CD14-positive monocyte (primary cell): ENCODE results near the gene NELFA. TPM values are rescaled to one million over a fixed set of nuclear protein-coding genes. Genes with fewer than 3 reads are reported as not detected.

Experiments used
- DNase-seq, 3 donors: peaks; one replicate each; pipeline ENCODE4 v3.0.0-alpha.2; 2011 to 2022
- H2AFZ ChIP-seq: 2 replicates; pipeline ENCODE4 v1.6.0; 2012; ENCODE audit warnings: mild to moderate bottlenecking, low read depth, low read length, inconsistent platforms; ENCODE audit not compliant: insufficient read depth, poor library complexity, severe bottlenecking
- H3K27ac ChIP-seq, 2 donors: 1 replicate in 1 of 2; 2 replicates in 1 of 2; pipeline ENCODE4 v1.5.1; 2012 to 2013; ENCODE audit warnings: low read length in 2 of 2, control low read depth in 1 of 2, inconsistent platforms in 1 of 2, low read depth in 1 of 2, mild to moderate bottlenecking in 1 of 2
- H3K27me3 ChIP-seq, 2 donors: one replicate each; pipeline versions ENCODE4 v1.6.0 to v1.6.1; 2011 to 2013; ENCODE audit warnings: low read length in 2 of 2; ENCODE audit not compliant: control insufficient read depth in 2 of 2, insufficient read depth in 2 of 2
- H3K36me3 ChIP-seq, 2 donors: replicated peaks in 1 of 2; 1 replicate in 1 of 2; 2 replicates in 1 of 2; pipeline versions ENCODE4 v1.5.1 to v1.6.1; 2012 to 2013; ENCODE audit warnings: low read length in 2 of 2, control low read depth in 1 of 2, inconsistent platforms in 1 of 2, mild to moderate bottlenecking in 1 of 2; ENCODE audit not compliant: insufficient read depth in 2 of 2, control insufficient read depth in 1 of 2
- H3K4me1 ChIP-seq, 2 donors: 1 replicate in 1 of 2; 2 replicates in 1 of 2; pipeline versions ENCODE4 v1.5.1 to v1.6.1; 2012 to 2013; ENCODE audit warnings: low read length in 2 of 2, control low read depth in 1 of 2, inconsistent platforms in 1 of 2, mild to moderate bottlenecking in 1 of 2, moderate library complexity in 1 of 2; ENCODE audit not compliant: insufficient read depth in 2 of 2, control insufficient read depth in 1 of 2
- H3K4me2 ChIP-seq: replicated peaks from 2 replicates; pipeline ENCODE3; 2012; ENCODE audit warnings: low read length, moderate library complexity, mild to moderate bottlenecking; ENCODE audit not compliant: poor library complexity, severe bottlenecking; ENCODE audit errors: extremely low read depth
- H3K4me3 ChIP-seq, 3 experiments: fragments of 200-600 bp in 1 of 3; sonication (generic) in 1 of 3; replicated peaks in 1 of 3; 1 replicate in 2 of 3; 2 replicates in 1 of 3; pipeline ENCODE4 v1.5.1; 2011 to 2013; ENCODE audit warnings: low read length in 3 of 3, mild to moderate bottlenecking in 3 of 3, control low read depth in 2 of 3, low read depth in 2 of 3, inconsistent platforms in 1 of 3, moderate library complexity in 1 of 3
- H3K79me2 ChIP-seq: 2 replicates; pipeline ENCODE4 v1.6.0; 2012; ENCODE audit warnings: mild to moderate bottlenecking, control low read depth, inconsistent platforms, low read length, moderate library complexity; ENCODE audit not compliant: insufficient read depth
- H3K9ac ChIP-seq: 2 replicates; pipeline ENCODE4 v1.6.0; 2017; ENCODE audit warnings: low read length, mild to moderate bottlenecking; ENCODE audit not compliant: insufficient read depth, poor library complexity, severe bottlenecking
- H3K9me3 ChIP-seq, 2 donors: replicated peaks in 1 of 2; 1 replicate in 1 of 2; 2 replicates in 1 of 2; pipeline versions ENCODE4 v1.5.1 to v1.6.1; 2012 to 2013; ENCODE audit warnings: low read length in 2 of 2, control low read depth in 1 of 2; ENCODE audit not compliant: control insufficient read depth in 1 of 2, insufficient read depth in 1 of 2
- H4K20me1 ChIP-seq: 2 replicates; pipeline ENCODE4 v1.6.0; 2012; ENCODE audit warnings: mild to moderate bottlenecking, low read length, control low read depth, moderate library complexity; ENCODE audit not compliant: insufficient read depth
- H3K27ac Mint-ChIP-seq, 7 donors: one replicate each; pipeline ENCODE4 v1.8.0; 2020; ENCODE audit warnings: mild to moderate bottlenecking in 7 of 7, mixed read lengths in 7 of 7, moderate library complexity in 6 of 7, inconsistent platforms in 2 of 7
- H3K27me3 Mint-ChIP-seq, 3 donors: one replicate each; pipeline ENCODE4 v1.8.0; 2021 to 2022; ENCODE audit warnings: low read depth in 3 of 3, mild to moderate bottlenecking in 3 of 3, mixed read lengths in 3 of 3, moderate library complexity in 3 of 3, inconsistent platforms in 1 of 3
- H3K36me3 Mint-ChIP-seq, 2 donors: one replicate each; pipeline ENCODE4 v1.8.0; 2020; ENCODE audit warnings: mixed read lengths in 2 of 2, inconsistent platforms in 1 of 2, mild to moderate bottlenecking in 1 of 2
- H3K4me1 Mint-ChIP-seq: one replicate; pipeline ENCODE4 v1.8.0; 2020; ENCODE audit warnings: mild to moderate bottlenecking, mixed read lengths
- H3K4me3 Mint-ChIP-seq, 2 donors: one replicate each; pipeline ENCODE4 v1.8.0; 2020; ENCODE audit warnings: mild to moderate bottlenecking in 2 of 2, mixed read lengths in 2 of 2, moderate library complexity in 1 of 2
- H3K9me3 Mint-ChIP-seq, 7 donors: one replicate each; pipeline ENCODE4 v1.8.0; 2020 to 2022; ENCODE audit warnings: mixed read lengths in 7 of 7, mild to moderate bottlenecking in 6 of 7, moderate library complexity in 6 of 7, inconsistent platforms in 2 of 7
- WGBS: methylation state at CpG from one replicate; pipeline ENCODE4 v1.1.5; 2013; ENCODE audit warnings: missing lambda C conversion rate; ENCODE audit not compliant: insufficient coverage; 5-methylcytosine and 5-hydroxymethylcytosine counted together
- intact Hi-C, 2 donors: fragments of 100-400 bp; cut with micrococcal nuclease; formaldehyde crosslinking; loops; one replicate each; pipeline versions ENCODE4 v1.15.0 to v1.15.1; 2023
- polyA plus RNA-seq, 3 donors: library from polyadenylated mRNA; depleted of rRNA in 1 of 3; unstranded in 2 of 3; stranded (reverse) in 1 of 3; fragments of 300-500 nt in 2 of 3; fragments of >200 nt in 1 of 3; fragmentation: Illumina TruSeq in 2 of 3; gene quantifications; 1 replicate in 2 of 3; 2 replicates in 1 of 3; pipeline ENCODE4 v1.2.3, GENCODE V29; 2012 to 2021
- TF ChIP-seq, protein P1 (sequence below): fragments of 200-600 bp; IDR thresholded peaks from one replicate; pipeline ENCODE4 v1.8.0; 2022; ENCODE audit warnings: antibody characterized with exemption, mild to moderate bottlenecking

NELFA gene
- polyA plus RNA-seq, 3 donors: 10.0 to 22.1 (median 10.5) TPM

GRCh38 chr4:1940566-1940965 lies 68.2 kb downstream of the NELFA start:
- no peak overlapping the region for H3K4me2 ChIP-seq
- peaks cover 46 to 89% of the 10 kb centered on the region in 2 donors for H3K36me3 ChIP-seq
- no peaks in the 10 kb centered on the region for H3K79me2 ChIP-seq

DNA sequence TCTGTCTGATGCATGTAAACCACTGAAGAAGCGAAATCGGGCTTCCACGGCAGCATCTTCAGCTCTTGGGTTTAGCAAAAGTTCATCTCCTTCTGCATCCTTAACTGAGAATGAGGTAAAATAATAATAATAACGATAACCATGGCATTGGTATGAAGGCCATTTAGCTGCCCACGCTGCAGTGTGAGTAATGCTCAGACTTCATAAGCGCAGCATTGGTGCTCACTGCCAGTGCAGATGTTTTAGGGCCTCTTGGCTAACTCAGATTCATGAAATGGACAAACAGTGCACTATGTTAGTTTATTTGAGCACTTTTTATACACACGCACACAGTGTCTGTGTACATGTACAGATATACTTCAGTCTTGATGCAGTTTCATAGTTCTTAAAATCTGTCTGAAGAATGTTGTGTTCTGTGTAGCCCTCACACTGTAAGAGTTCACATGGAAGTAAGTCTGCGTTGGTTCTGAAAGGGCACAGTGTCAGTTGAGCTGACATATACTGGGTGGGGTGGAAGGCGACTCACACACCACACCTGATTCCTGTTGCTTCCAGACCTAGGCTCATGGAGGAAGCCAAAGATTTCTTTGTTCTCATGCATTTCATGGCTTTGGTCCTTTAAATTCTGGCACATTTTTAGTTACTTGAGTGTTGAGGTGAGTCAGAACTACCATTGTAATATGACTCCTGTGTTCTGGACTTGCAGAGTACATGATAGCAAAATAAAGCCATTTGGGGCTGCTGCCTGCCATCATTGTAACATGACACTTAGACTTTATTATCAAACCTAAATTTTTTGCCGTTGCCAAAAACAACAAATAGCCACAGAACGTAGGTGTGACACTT lies 68.9 kb downstream of the NELFA start:
- H3K36me3 Mint-ChIP-seq: peaks cover 60 to 72% of the 10 kb centered on the region in 2 donors
- peaks cover 3% of the 10 kb centered on the region for H3K4me1 Mint-ChIP-seq
- no peak overlapping the region for H3K4me3 Mint-ChIP-seq
- no peaks in the 10 kb centered on the region for H3K27me3 ChIP-seq
- H3K27me3 Mint-ChIP-seq: no peaks in the 10 kb centered on the region
- H3K9ac ChIP-seq: no peak overlapping the region
- H3K4me2 ChIP-seq: no peak overlapping the region
- no peak overlapping the region for H2AFZ ChIP-seq
- H3K4me1 ChIP-seq: no peaks in the 10 kb centered on the region
- H3K36me3 ChIP-seq: peaks cover 49 to 89% of the 10 kb centered on the region in 2 donors
- TF ChIP-seq, protein P1, sequence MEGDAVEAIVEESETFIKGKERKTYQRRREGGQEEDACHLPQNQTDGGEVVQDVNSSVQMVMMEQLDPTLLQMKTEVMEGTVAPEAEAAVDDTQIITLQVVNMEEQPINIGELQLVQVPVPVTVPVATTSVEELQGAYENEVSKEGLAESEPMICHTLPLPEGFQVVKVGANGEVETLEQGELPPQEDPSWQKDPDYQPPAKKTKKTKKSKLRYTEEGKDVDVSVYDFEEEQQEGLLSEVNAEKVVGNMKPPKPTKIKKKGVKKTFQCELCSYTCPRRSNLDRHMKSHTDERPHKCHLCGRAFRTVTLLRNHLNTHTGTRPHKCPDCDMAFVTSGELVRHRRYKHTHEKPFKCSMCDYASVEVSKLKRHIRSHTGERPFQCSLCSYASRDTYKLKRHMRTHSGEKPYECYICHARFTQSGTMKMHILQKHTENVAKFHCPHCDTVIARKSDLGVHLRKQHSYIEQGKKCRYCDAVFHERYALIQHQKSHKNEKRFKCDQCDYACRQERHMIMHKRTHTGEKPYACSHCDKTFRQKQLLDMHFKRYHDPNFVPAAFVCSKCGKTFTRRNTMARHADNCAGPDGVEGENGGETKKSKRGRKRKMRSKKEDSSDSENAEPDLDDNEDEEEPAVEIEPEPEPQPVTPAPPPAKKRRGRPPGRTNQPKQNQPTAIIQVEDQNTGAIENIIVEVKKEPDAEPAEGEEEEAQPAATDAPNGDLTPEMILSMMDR: no peak
- intact Hi-C loops: no loop called here
- DNase-seq: no peak
- no peak overlapping the region for H3K4me3 ChIP-seq
- no peak overlapping the region for H3K27ac ChIP-seq
- 98% methylated on average over 6 of the region's 11 CpGs for WGBS
- no peaks in the 10 kb centered on the region for H4K20me1 ChIP-seq
- no peaks in the 10 kb centered on the region for H3K9me3 ChIP-seq
- H3K9me3 Mint-ChIP-seq: no peaks in the 10 kb centered on the region
- no peaks in the 10 kb centered on the region for H3K79me2 ChIP-seq
- peak overlapping the region in 1 of 7 donors; percentile 16 for H3K27ac Mint-ChIP-seq

More at GRCh38 chr4:1940566-1940965, 68.2 kb downstream of the NELFA start:
- Mint-ChIP-seq H3K36me3 (peaks cover 62 to 77% of the 10 kb centered on the region in 2 donors), H3K9me3 (no peaks in the 10 kb centered on the region), H3K4me3 (no peak overlapping the region), H3K27me3 (no peaks in the 10 kb centered on the region), H3K4me1 (peaks cover 3% of the 10 kb centered on the region), H3K27ac (peak overlapping the region in 3 of 7 donors; percentile 14 to 35 (median 32))
- TF ChIP-seq, protein P1: no peak
- no peak overlapping the region for H3K9ac ChIP-seq
- H3K4me3 ChIP-seq: no peak overlapping the region
- H2AFZ ChIP-seq: no peak overlapping the region
- H3K27ac ChIP-seq: no peak overlapping the region
- no peaks in the 10 kb centered on the region for H3K27me3 ChIP-seq
- intact Hi-C loops: no loop called here
- H4K20me1 ChIP-seq: no peaks in the 10 kb centered on the region
- no peaks in the 10 kb centered on the region for H3K4me1 ChIP-seq
- WGBS: 100% methylated on average over 6 of the region's 7 CpGs
- no peak for DNase-seq
- no peaks in the 10 kb centered on the region for H3K9me3 ChIP-seq
